ENCODE results near the gene TRPM8.

DNA sequence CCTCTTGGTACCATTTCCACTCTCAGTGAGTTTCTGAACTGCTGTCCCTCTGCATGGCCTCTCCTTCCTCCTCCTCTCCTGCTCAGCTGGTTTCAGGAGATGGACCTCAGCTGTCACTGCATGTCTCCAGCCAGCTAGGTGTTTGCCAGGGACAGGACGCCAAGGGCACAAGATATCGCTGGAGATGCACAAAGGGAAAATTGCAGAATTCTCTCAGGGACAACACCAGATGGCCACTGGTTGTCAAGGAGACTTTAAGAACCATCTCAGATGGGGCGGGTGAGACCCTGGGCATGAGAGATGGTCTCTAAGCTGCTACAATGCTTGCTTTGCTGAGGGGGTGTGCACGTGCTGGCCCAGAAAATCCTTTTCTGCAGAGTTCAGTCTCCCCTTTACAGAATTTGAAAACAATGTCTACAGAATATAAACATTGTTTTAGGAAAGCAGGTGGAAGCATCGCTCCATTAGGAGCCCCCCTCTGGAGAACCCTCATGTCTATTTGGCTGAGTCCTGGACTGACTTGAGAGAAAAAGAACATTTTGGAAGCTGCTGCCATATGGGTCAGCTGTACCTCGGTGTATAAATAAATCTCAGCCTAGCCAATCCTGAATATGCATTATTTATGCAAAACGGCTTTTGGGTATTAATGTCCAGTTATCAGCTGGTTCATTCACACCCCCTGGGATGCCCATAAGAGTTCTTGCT lies 75.5 kb downstream of the TRPM8 start:
- no peak for TF ChIP-seq CTCF (IDR thresholded peaks at IDR 0.05)
- TF ChIP-seq EZH2phosphoT487 (IDR thresholded peaks at IDR 0.05), result no peak
- no peak for TF ChIP-seq EZH2 (IDR thresholded peaks at IDR 0.05)

Data from neural progenitor cell (in vitro differentiated cells).